ENCODE data around the gene ASAH2. TPM values are rescaled to one million over a fixed set of nuclear protein-coding genes. Genes with fewer than 3 reads are reported as not detected.

The ASAH2 gene
- total and polyA plus RNA-seq, 3 donors from 2014 or later = 5.5 to 8.7 (median 5.6) TPM

GRCh38 chr10:50286517-50286916 is 35.2 kb upstream of the ASAH2 start:
- no peaks in the 10 kb centered on the region for H3K9me3 ChIP-seq
- H3K36me3 ChIP-seq (ENCODE audit: low read depth, missing control alignments) = no peaks in the 10 kb centered on the region
- intact Hi-C loops (cut with DNase I; ENCODE audit: low total_unique reads) = no loop called here
- H3K4me1 ChIP-seq = no peaks in the 10 kb centered on the region
- no peak overlapping the region for H3K4me3 ChIP-seq
- WGBS, 2 donors = 33 to 35% methylated on average over 2 of the region's 2 CpGs
- no peak overlapping the region for H3K27ac ChIP-seq
- TF ChIP-seq, protein P1, sequence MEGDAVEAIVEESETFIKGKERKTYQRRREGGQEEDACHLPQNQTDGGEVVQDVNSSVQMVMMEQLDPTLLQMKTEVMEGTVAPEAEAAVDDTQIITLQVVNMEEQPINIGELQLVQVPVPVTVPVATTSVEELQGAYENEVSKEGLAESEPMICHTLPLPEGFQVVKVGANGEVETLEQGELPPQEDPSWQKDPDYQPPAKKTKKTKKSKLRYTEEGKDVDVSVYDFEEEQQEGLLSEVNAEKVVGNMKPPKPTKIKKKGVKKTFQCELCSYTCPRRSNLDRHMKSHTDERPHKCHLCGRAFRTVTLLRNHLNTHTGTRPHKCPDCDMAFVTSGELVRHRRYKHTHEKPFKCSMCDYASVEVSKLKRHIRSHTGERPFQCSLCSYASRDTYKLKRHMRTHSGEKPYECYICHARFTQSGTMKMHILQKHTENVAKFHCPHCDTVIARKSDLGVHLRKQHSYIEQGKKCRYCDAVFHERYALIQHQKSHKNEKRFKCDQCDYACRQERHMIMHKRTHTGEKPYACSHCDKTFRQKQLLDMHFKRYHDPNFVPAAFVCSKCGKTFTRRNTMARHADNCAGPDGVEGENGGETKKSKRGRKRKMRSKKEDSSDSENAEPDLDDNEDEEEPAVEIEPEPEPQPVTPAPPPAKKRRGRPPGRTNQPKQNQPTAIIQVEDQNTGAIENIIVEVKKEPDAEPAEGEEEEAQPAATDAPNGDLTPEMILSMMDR (IDR thresholded peaks at IDR 0.05) = no peak
- no peak for TF ChIP-seq POLR2A (IDR thresholded peaks at IDR 0.05)
- no peak for DNase-seq
- H3K27me3 ChIP-seq = no peaks in the 10 kb centered on the region

- Histone ChIP-seq H3K4me3 (no peak overlapping the region), H3K27ac (no peak overlapping the region), H3K27me3 (no peaks in the 10 kb centered on the region), H3K4me1 (no peaks in the 10 kb centered on the region), H3K36me3 (ENCODE audit: low read depth, missing control alignments) (no peaks in the 10 kb centered on the region), H3K9me3 (no peaks in the 10 kb centered on the region)
- TF ChIP-seq, protein P1 (IDR thresholded peaks at IDR 0.05) = no peak
- TF ChIP-seq POLR2A (IDR thresholded peaks at IDR 0.05) = no peak
- DNase-seq = no peak
- intact Hi-C loops (cut with DNase I; ENCODE audit: low total_unique reads) = no loop called here
- 93% methylated on average over 4 of the region's 4 CpGs for WGBS, 2 donors
Observed at GRCh38 chr10:50281967-50282522, 30.7 kb upstream of the ASAH2 start.

DNA sequence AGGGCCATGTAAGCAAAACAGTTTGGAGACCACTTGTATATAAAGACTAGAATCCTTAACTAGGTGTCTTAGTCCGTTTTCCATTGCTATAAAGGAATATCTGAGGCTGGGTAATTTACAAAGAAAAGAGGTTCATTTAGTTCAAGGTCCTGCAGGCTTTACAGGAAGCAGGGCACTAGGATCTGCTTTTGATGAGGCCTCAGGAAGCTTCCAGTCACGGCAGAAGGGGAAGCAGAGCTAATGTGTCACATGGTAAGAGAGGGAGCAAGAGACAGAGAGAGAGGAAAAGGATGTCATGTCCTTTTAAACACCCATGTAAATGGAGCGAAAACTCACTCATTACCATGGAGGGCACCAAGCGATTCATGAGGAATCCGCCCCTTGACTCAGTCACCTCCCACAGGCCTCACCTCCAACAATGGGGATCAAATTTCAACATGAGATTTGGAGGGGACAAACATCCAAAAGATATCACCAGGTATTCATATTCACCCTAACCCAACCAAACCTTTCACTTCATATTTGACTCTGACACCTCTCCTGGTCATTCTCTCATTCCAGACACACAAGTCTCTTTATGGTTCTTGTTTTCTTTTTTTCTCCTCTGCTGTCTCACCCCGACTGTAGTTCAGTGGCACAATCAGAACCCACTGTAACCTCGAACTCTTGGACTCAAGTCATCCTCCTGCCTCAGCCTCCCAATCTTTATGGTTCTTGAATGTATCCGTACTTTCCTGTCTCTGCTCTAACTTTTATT is 30.1 kb upstream of the ASAH2 start:
- no peak for DNase-seq
- H3K4me1 ChIP-seq = no peaks in the 10 kb centered on the region
- no peaks in the 10 kb centered on the region for H3K36me3 ChIP-seq (ENCODE audit: low read depth, missing control alignments)
- no peaks in the 10 kb centered on the region for H3K9me3 ChIP-seq
- H3K27me3 ChIP-seq = no peaks in the 10 kb centered on the region
- H3K27ac ChIP-seq = no peak overlapping the region
- H3K4me3 ChIP-seq = no peak overlapping the region
- WGBS, 2 donors = 88 to 89% methylated on average over 8 of the region's 8 CpGs
- intact Hi-C loops (cut with DNase I; ENCODE audit: low total_unique reads) = no loop called here
- TF ChIP-seq, protein P1 (IDR thresholded peaks at IDR 0.05) = no peak
- no peak for TF ChIP-seq POLR2A (IDR thresholded peaks at IDR 0.05)

DNA sequence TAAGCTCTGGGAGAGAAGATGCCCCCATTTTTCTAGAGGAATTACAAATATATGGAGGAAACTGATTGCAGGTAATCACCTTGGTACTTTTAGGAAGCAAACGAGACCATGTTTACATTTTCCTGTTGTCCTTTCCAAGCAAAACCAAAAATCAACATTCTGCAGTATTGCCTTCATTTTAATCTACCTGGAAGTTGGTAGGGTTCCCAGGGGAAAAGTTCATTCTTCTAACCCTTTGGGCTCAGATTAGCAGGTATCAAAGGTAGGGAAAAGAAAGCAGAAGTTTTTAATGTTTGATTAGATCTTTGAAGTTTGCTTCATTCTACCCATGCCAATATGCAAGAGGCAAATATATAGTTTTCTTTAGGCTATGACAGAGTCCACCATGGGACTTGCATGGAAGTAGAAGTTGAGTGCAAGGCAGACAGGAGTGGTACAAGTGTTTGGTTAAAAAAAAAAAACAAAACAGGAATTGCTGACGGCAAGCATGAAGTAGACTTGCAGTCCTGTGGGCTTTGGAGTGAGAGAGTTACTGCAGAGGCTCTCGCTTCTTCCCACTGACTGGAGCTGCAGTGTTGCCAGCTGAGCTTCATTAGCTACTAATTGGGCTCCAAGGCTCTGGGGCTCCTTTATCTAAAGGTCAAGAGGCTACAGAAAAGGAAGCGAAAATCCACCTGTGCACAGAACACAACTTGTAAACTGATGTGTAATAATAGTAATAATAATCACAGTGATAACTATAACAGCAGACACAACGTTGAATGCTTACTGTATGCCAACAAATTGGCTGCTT is 28.9 kb upstream of the ASAH2 start:
- no peaks in the 10 kb centered on the region for H3K27me3 ChIP-seq
- 54 to 56% methylated on average over 5 of the region's 5 CpGs for WGBS, 2 donors
- intact Hi-C loops (cut with DNase I; ENCODE audit: low total_unique reads) = no loop called here
- no peaks in the 10 kb centered on the region for H3K4me1 ChIP-seq
- TF ChIP-seq POLR2A (IDR thresholded peaks at IDR 0.05) = no peak
- TF ChIP-seq, protein P1 (IDR thresholded peaks at IDR 0.05) = no peak
- no peaks in the 10 kb centered on the region for H3K9me3 ChIP-seq
- no peaks in the 10 kb centered on the region for H3K36me3 ChIP-seq (ENCODE audit: low read depth, missing control alignments)
- no peak overlapping the region for H3K4me3 ChIP-seq
- H3K27ac ChIP-seq = no peak overlapping the region
- no peak for DNase-seq
